Coronary artery (tissue), 2 donors: ENCODE data around the gene GDPD1.
"Not testable (repeated sequence)": the region's sequence is repeated elsewhere in the genome, so short reads cannot be mapped to it uniquely, and the experiment has no call there.

Source experiments
- DNase-seq: peaks from one replicate; pipeline ENCODE4 v3.0.0-alpha.2; 2017; ENCODE audit warnings: low spot score
- H3K27ac ChIP-seq, 2 donors: fragments of 200-600 bp; sonication (generic); one replicate each; pipeline ENCODE4 v1.5.1; 2016 to 2019
- H3K4me3 ChIP-seq: fragments of 200-600 bp; sonication (generic); 2 replicates; pipeline ENCODE4 v1.5.1; 2016; ENCODE audit warnings: mild to moderate bottlenecking, moderate library complexity
- TF ChIP-seq, protein P1 (sequence below): fragments of 200-600 bp; sonication (generic); IDR thresholded peaks from one replicate; pipeline ENCODE4 v1.5.1; 2019; ENCODE audit warnings: antibody characterized with exemption

Gene GDPD1

GRCh38 chr17:59219370-59219769 lies 941 bp upstream of the GDPD1 start:
- Histone ChIP-seq H3K4me3 (no peak overlapping the region), H3K27ac (no peak overlapping the region)
- TF ChIP-seq, protein P1, sequence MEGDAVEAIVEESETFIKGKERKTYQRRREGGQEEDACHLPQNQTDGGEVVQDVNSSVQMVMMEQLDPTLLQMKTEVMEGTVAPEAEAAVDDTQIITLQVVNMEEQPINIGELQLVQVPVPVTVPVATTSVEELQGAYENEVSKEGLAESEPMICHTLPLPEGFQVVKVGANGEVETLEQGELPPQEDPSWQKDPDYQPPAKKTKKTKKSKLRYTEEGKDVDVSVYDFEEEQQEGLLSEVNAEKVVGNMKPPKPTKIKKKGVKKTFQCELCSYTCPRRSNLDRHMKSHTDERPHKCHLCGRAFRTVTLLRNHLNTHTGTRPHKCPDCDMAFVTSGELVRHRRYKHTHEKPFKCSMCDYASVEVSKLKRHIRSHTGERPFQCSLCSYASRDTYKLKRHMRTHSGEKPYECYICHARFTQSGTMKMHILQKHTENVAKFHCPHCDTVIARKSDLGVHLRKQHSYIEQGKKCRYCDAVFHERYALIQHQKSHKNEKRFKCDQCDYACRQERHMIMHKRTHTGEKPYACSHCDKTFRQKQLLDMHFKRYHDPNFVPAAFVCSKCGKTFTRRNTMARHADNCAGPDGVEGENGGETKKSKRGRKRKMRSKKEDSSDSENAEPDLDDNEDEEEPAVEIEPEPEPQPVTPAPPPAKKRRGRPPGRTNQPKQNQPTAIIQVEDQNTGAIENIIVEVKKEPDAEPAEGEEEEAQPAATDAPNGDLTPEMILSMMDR = no peak
- no peak for DNase-seq

- no peak for DNase-seq
- peak overlapping the region; percentile 98 for H3K4me3 ChIP-seq
- H3K27ac ChIP-seq = no peak overlapping the region
- TF ChIP-seq, protein P1 = no peak
Measured at GRCh38 chr17:59219992-59220327, 351 bp upstream of the GDPD1 start.

DNA sequence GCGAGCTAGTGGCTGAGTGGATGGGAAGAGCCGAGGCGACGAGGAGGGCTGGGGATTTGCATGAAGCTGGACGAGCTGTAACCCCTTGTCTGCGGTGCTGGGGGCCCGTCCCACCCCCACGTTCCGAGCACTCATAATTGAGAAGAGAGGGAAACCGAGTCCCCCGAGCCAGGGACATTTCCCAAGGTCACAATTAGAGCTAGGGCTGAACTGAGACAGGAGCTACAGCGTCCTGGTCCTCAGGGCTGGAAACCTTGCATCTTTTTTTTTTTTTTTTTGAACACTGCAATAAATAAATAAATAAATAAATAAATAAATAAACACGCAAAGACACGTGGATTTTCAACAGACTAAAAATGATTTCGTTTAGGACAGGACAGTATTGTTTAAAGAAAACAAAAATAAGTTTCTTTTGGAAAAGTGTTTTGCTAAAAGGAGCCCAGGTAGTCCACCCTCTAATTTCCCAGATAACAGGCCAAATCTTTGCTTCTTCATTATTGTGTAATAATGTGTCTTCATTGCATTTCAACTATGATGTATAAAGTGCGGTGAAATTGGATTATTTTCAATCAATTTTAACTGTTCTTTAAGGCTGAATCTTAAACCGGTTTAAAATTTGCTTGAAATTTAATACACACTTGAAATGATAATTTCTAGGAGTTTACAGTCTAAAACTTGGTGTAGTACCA lies 992 bp downstream of the GDPD1 start:
- TF ChIP-seq, protein P1 = no peak
- DNase-seq = no peak
- Histone ChIP-seq H3K27ac (peak overlapping the region; percentile 52 to 81), H3K4me3 (peak overlapping the region; percentile 98)

GRCh38 chr17:59223813-59224212 lies 3.5 kb downstream of the GDPD1 start:
- DNase-seq = no peak
- TF ChIP-seq, protein P1 = no peak
- Histone ChIP-seq H3K4me3 (no peak overlapping the region), H3K27ac (no peak overlapping the region)

GRCh38 chr17:59228588-59228987 lies 8.3 kb downstream of the GDPD1 start:
- H3K4me3 ChIP-seq, H3K27ac ChIP-seq: not testable (repeated sequence)

GRCh38 chr17:59230764-59231163 lies 10.5 kb downstream of the GDPD1 start:
- Histone ChIP-seq H3K4me3 (no peak overlapping the region), H3K27ac (no peak overlapping the region)
- TF ChIP-seq, protein P1 = no peak
- DNase-seq = no peak

More at GRCh38 chr17:59228588-59228987, 8.3 kb downstream of the GDPD1 start:
- DNase-seq = not testable (repeated sequence)

GRCh38 chr17:59234631-59235030 lies 14.3 kb downstream of the GDPD1 start:
- no peak for DNase-seq
- H3K4me3 ChIP-seq = no peak overlapping the region
- H3K27ac ChIP-seq = no peak overlapping the region
- TF ChIP-seq, protein P1 = no peak
